Natural killer cell (primary cell): Measurements from ENCODE around the gene ACSL5. TPM values are rescaled to one million over a fixed set of nuclear protein-coding genes. Genes with fewer than 3 reads are reported as not detected.

Experiments
- ATAC-seq, 3 donors: fragments of 150-1000 bp in 2 of 3; fragments of 200-7000 bp in 1 of 3; cut with Tn5 transposase; 1 replicate in 1 of 3; 2 replicates in 2 of 3; pipeline ENCODE4 v1.10.0; 2021; ENCODE audit warnings: mild to moderate bottlenecking in 2 of 3, moderate library complexity in 2 of 3
- DNase-seq, 2 donors: peaks; one replicate each; pipeline versions ENCODE4 v3.0.0 to v3.0.0-alpha.2; 2013 to 2021; ENCODE audit warnings: mixed read lengths in 1 of 2
- H3K27ac ChIP-seq: one replicate; pipeline ENCODE4 v1.5.1; 2013; ENCODE audit warnings: mild to moderate bottlenecking, low read length
- H3K27me3 ChIP-seq: one replicate; pipeline ENCODE4 v1.6.1; 2013; ENCODE audit warnings: low read length; ENCODE audit not compliant: control insufficient read depth, insufficient read depth
- H3K36me3 ChIP-seq: one replicate; pipeline ENCODE4 v1.6.1; 2013; ENCODE audit warnings: low read length; ENCODE audit not compliant: control insufficient read depth, insufficient read depth
- H3K4me1 ChIP-seq: one replicate; pipeline ENCODE4 v1.6.1; 2013; ENCODE audit warnings: low read length; ENCODE audit not compliant: control insufficient read depth, insufficient read depth
- H3K4me3 ChIP-seq: one replicate; pipeline ENCODE4 v1.5.1; 2013; ENCODE audit warnings: low read length
- H3K9me3 ChIP-seq: one replicate; pipeline ENCODE4 v1.6.1; 2013; ENCODE audit warnings: low read length; ENCODE audit not compliant: control insufficient read depth, insufficient read depth
- H3K27ac Mint-ChIP-seq, 2 donors: one replicate each; pipeline ENCODE4 v1.8.0; 2022; ENCODE audit warnings: mild to moderate bottlenecking in 2 of 2, mixed read lengths in 2 of 2, moderate library complexity in 1 of 2
- H3K27me3 Mint-ChIP-seq, 2 donors: one replicate each; pipeline ENCODE4 v1.8.0; 2022; ENCODE audit warnings: low read depth in 2 of 2, mixed read lengths in 2 of 2
- H3K36me3 Mint-ChIP-seq: one replicate; pipeline ENCODE4 v1.8.0; 2022; ENCODE audit warnings: mixed read lengths
- H3K4me1 Mint-ChIP-seq, 2 donors: one replicate each; pipeline ENCODE4 v1.8.0; 2022; ENCODE audit warnings: mixed read lengths in 2 of 2
- H3K4me3 Mint-ChIP-seq: one replicate; pipeline ENCODE4 v1.8.0; 2022; ENCODE audit warnings: mild to moderate bottlenecking, moderate library complexity, mixed read lengths
- H3K9me3 Mint-ChIP-seq, 2 donors: one replicate each; pipeline ENCODE4 v1.8.0; 2022; ENCODE audit warnings: mixed read lengths in 2 of 2
- WGBS: methylation state at CpG from one replicate; pipeline ENCODE4 v1.1.7; 2013; ENCODE audit warnings: missing lambda C conversion rate; ENCODE audit not compliant: insufficient coverage; 5-methylcytosine and 5-hydroxymethylcytosine counted together
- intact Hi-C: fragments of 100-400 bp; cut with micrococcal nuclease; formaldehyde crosslinking; loops from one replicate; pipeline ENCODE4 v1.14.2; 2022
- total RNA-seq, 4 donors: library from RNA; stranded (reverse); fragments of 120-200 nt in 1 of 4; gene quantifications; one replicate each; pipeline versions ENCODE4 v1.2.3 to v1.2.4, GENCODE V29; 2013 to 2022
- TF ChIP-seq, protein P1 (sequence below): fragments of 200-600 bp; IDR thresholded peaks from one replicate; pipeline ENCODE4 v1.8.0; 2022; ENCODE audit warnings: antibody characterized with exemption

Gene ACSL5
- total RNA-seq, 3 donors from 2014 or later (not counting 1 experiment from before 2014, with no cell fraction given) = 41.7 to 71.2 (median 53.7) TPM

DNA sequence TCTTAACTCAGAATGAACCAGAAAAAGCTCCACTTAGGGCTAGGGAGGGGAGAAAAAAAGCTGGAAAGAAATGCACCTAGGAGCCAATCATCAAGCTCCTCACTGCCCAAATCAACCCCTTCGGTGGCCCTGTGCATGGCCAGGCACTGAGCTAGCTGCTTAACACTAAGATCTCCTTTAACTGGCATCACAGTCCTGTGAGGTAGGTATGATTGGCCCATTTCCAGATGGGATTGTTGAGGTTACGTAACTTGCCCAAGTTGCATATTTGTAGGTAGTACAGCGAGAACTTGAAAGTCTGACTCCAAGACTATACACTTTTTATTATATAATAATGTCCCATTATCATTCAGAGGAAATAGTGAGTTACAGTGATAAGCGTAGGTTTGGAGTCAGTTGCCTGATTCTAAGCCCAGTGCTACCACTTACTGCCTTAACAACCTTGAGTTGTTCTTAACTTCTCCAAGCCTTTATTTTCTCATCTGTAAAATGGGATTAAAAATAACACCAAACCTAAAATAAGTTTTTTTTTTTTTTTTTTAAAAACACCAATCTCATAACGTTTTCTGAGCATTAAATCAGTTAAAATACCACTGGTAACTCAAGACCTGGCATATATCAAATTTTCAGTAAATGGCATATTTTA, 37.2 kb upstream of the ACSL5 start:
- no peak for DNase-seq
- Mint-ChIP-seq H3K36me3 (no peaks in the 10 kb centered on the region), H3K27ac (no peak overlapping the region), H3K4me3 (no peak overlapping the region), H3K27me3 (peaks cover 16 to 28% of the 10 kb centered on the region in 2 donors), H3K9me3 (no peaks in the 10 kb centered on the region), H3K4me1 (no peaks in the 10 kb centered on the region)
- Histone ChIP-seq H3K9me3 (no peaks in the 10 kb centered on the region), H3K27me3 (no peaks in the 10 kb centered on the region), H3K4me1 (no peaks in the 10 kb centered on the region), H3K36me3 (no peaks in the 10 kb centered on the region), H3K27ac (no peak overlapping the region), H3K4me3 (no peak overlapping the region)
- no peak for ATAC-seq
- WGBS = no CpG with 5 or more reads among the region's 5 CpGs
- intact Hi-C loops = no loop called here
- TF ChIP-seq, protein P1, sequence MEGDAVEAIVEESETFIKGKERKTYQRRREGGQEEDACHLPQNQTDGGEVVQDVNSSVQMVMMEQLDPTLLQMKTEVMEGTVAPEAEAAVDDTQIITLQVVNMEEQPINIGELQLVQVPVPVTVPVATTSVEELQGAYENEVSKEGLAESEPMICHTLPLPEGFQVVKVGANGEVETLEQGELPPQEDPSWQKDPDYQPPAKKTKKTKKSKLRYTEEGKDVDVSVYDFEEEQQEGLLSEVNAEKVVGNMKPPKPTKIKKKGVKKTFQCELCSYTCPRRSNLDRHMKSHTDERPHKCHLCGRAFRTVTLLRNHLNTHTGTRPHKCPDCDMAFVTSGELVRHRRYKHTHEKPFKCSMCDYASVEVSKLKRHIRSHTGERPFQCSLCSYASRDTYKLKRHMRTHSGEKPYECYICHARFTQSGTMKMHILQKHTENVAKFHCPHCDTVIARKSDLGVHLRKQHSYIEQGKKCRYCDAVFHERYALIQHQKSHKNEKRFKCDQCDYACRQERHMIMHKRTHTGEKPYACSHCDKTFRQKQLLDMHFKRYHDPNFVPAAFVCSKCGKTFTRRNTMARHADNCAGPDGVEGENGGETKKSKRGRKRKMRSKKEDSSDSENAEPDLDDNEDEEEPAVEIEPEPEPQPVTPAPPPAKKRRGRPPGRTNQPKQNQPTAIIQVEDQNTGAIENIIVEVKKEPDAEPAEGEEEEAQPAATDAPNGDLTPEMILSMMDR = no peak

DNA sequence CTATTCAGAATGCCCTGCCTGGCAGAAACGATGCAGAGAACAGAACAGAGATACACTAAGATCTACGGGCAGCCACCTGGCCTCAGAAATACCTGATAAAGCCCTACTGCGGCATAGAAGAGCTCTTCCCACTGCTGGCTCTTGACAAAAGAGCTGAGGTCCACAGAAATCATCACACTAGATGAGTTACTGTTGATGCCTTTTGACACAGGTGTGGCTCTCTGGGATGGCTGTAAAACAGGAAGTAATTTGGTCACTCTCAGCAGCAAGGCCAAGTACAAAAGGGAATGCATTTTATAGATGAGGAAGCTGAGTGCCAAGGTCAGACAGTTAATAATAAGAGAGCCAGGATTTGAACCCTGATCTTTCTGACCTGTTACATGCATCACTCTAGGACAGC, 35.0 kb upstream of the ACSL5 start:
- no peaks in the 10 kb centered on the region for H3K9me3 Mint-ChIP-seq
- DNase-seq = no peak
- no peaks in the 10 kb centered on the region for H3K9me3 ChIP-seq
- TF ChIP-seq, protein P1 = no peak
- 90% methylated on average over 3 of the region's 3 CpGs for WGBS
- no peaks in the 10 kb centered on the region for H3K4me1 Mint-ChIP-seq
- H3K27ac ChIP-seq = no peak overlapping the region
- no peaks in the 10 kb centered on the region for H3K36me3 Mint-ChIP-seq
- H3K27me3 Mint-ChIP-seq = peaks cover 13 to 20% of the 10 kb centered on the region in 2 donors
- no peak for ATAC-seq
- no peak overlapping the region for H3K4me3 Mint-ChIP-seq
- H3K27me3 ChIP-seq = no peaks in the 10 kb centered on the region
- H3K4me1 ChIP-seq = no peaks in the 10 kb centered on the region
- H3K27ac Mint-ChIP-seq = no peak overlapping the region
- intact Hi-C loops = no loop called here
- no peaks in the 10 kb centered on the region for H3K36me3 ChIP-seq
- no peak overlapping the region for H3K4me3 ChIP-seq

DNA sequence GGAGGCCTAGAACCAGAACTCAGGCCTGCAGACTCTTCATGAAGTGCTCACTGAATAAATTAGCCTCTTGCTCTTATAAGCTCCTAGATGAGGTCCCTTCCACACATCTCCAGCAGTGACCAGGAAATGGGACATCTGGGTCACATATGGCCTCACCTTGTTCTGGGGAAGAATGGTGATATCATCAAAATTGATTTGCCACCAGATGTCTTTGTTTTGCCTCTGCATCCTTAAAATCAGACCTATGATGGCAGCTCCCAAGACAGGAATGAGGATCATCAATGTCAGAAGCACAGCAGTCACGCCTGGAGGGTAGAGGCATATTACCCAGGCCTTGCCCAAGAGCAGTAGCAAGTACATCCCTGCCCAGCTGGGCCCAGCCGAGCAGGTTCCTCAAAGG, 33.3 kb upstream of the ACSL5 start:
- Histone ChIP-seq H3K27ac (no peak overlapping the region), H3K9me3 (no peaks in the 10 kb centered on the region), H3K27me3 (no peaks in the 10 kb centered on the region), H3K4me1 (peaks cover 3% of the 10 kb centered on the region), H3K36me3 (no peaks in the 10 kb centered on the region), H3K4me3 (no peak overlapping the region)
- H3K27me3 Mint-ChIP-seq = peaks cover 7 to 13% of the 10 kb centered on the region in 2 donors
- intact Hi-C loops = no loop called here
- H3K4me1 Mint-ChIP-seq = peaks cover 6% of the 10 kb centered on the region in 2 donors
- H3K4me3 Mint-ChIP-seq = no peak overlapping the region
- H3K27ac Mint-ChIP-seq = no peak overlapping the region
- ATAC-seq (no peak), DNase-seq (no peak)
- 89% methylated on average over 2 of the region's 2 CpGs for WGBS
- H3K36me3 Mint-ChIP-seq = no peaks in the 10 kb centered on the region
- TF ChIP-seq, protein P1 = no peak
- no peaks in the 10 kb centered on the region for H3K9me3 Mint-ChIP-seq
